Muscle layer of colon (tissue), 2 donors: ENCODE results near the gene CDK5RAP1.

Experiments used
- H3K27ac ChIP-seq: one replicate; pipeline ENCODE4 v1.7.0; 2013; ENCODE audit warnings: low read depth, mild to moderate bottlenecking, low read length, moderate library complexity
- H3K27me3 ChIP-seq, 2 donors: one replicate each; pipeline ENCODE4 v1.7.0; 2013; ENCODE audit warnings: low read length in 2 of 2, mild to moderate bottlenecking in 2 of 2; ENCODE audit not compliant: insufficient read depth in 2 of 2, control insufficient read depth in 1 of 2
- H3K36me3 ChIP-seq: one replicate; pipeline ENCODE4 v1.7.0; 2013; ENCODE audit warnings: mild to moderate bottlenecking, low read length; ENCODE audit not compliant: insufficient read depth
- H3K4me1 ChIP-seq: one replicate; pipeline ENCODE4 v1.7.0; 2013; ENCODE audit warnings: mild to moderate bottlenecking, low read length; ENCODE audit not compliant: insufficient read depth
- H3K4me3 ChIP-seq, 2 donors: one replicate each; pipeline ENCODE4 v1.7.0; 2013; ENCODE audit warnings: low read length in 2 of 2, low read depth in 1 of 2, mild to moderate bottlenecking in 1 of 2, moderate library complexity in 1 of 2
- H3K9ac ChIP-seq: one replicate; pipeline ENCODE4 v1.7.0; 2013; ENCODE audit warnings: low read length
- H3K9me3 ChIP-seq: one replicate; pipeline ENCODE4 v1.7.0; 2013; ENCODE audit warnings: mild to moderate bottlenecking, low read length
- donor health status: abdominal sarcoma.
- donor health status: Adenocarcinoma of cecum.

CDK5RAP1 gene

GRCh38 chr20:33370291-33370690, 31.0 kb downstream of the CDK5RAP1 start:
- no peak overlapping the region for H3K4me3 ChIP-seq
- H3K36me3 ChIP-seq = peaks cover 57% of the 10 kb centered on the region
- no peaks in the 10 kb centered on the region for H3K4me1 ChIP-seq
- no peak overlapping the region for H3K9ac ChIP-seq
- H3K27ac ChIP-seq = no peak overlapping the region
- no peaks in the 10 kb centered on the region for H3K27me3 ChIP-seq
- H3K9me3 ChIP-seq = no peaks in the 10 kb centered on the region

GRCh38 chr20:33362898-33363297, 38.4 kb downstream of the CDK5RAP1 start:
- Histone ChIP-seq H3K9me3 (no peaks in the 10 kb centered on the region), H3K9ac (no peak overlapping the region), H3K27ac (no peak overlapping the region), H3K4me3 (no peak overlapping the region), H3K4me1 (no peaks in the 10 kb centered on the region), H3K27me3 (no peaks in the 10 kb centered on the region), H3K36me3 (peaks cover 77% of the 10 kb centered on the region)

GRCh38 chr20:33359399-33360261, 41.7 kb downstream of the CDK5RAP1 start:
- H3K9ac ChIP-seq = no peak overlapping the region
- H3K27ac ChIP-seq = no peak overlapping the region
- H3K4me1 ChIP-seq = no peaks in the 10 kb centered on the region
- no peaks in the 10 kb centered on the region for H3K9me3 ChIP-seq
- H3K27me3 ChIP-seq = no peaks in the 10 kb centered on the region
- H3K4me3 ChIP-seq = no peak overlapping the region
- peaks cover 72% of the 10 kb centered on the region for H3K36me3 ChIP-seq

GRCh38 chr20:33353013-33353402, 48.3 kb downstream of the CDK5RAP1 start:
- Histone ChIP-seq H3K9me3 (no peaks in the 10 kb centered on the region), H3K27me3 (no peaks in the 10 kb centered on the region), H3K4me1 (no peaks in the 10 kb centered on the region), H3K36me3 (peaks cover 29% of the 10 kb centered on the region), H3K27ac (no peak overlapping the region), H3K9ac (no peak overlapping the region), H3K4me3 (no peak overlapping the region)

- H3K27me3 ChIP-seq = no peaks in the 10 kb centered on the region
- no peaks in the 10 kb centered on the region for H3K4me1 ChIP-seq
- no peak overlapping the region for H3K4me3 ChIP-seq
- H3K27ac ChIP-seq = no peak overlapping the region
- H3K9ac ChIP-seq = no peak overlapping the region
- H3K9me3 ChIP-seq = no peaks in the 10 kb centered on the region
- peaks cover 27% of the 10 kb centered on the region for H3K36me3 ChIP-seq
Observed at GRCh38 chr20:33352258-33353012, 48.9 kb downstream of the CDK5RAP1 start.

- Histone ChIP-seq H3K9me3 (no peaks in the 10 kb centered on the region), H3K4me3 (no peak overlapping the region), H3K36me3 (peaks cover 23% of the 10 kb centered on the region), H3K4me1 (no peaks in the 10 kb centered on the region), H3K27ac (no peak overlapping the region), H3K27me3 (no peaks in the 10 kb centered on the region), H3K9ac (no peak overlapping the region)
Observed at GRCh38 chr20:33351696-33352095, 49.6 kb downstream of the CDK5RAP1 start.

GRCh38 chr20:33349493-33349892, 51.8 kb downstream of the CDK5RAP1 start:
- H3K27ac ChIP-seq = no peak overlapping the region
- H3K27me3 ChIP-seq = no peaks in the 10 kb centered on the region
- H3K36me3 ChIP-seq = peaks cover 12% of the 10 kb centered on the region
- H3K4me3 ChIP-seq = no peak overlapping the region
- no peaks in the 10 kb centered on the region for H3K9me3 ChIP-seq
- no peaks in the 10 kb centered on the region for H3K4me1 ChIP-seq
- H3K9ac ChIP-seq = no peak overlapping the region

- H3K9me3 ChIP-seq = no peaks in the 10 kb centered on the region
- H3K4me3 ChIP-seq = no peak overlapping the region
- H3K27ac ChIP-seq = no peak overlapping the region
- H3K4me1 ChIP-seq = no peaks in the 10 kb centered on the region
- no peaks in the 10 kb centered on the region for H3K27me3 ChIP-seq
- peaks cover 6% of the 10 kb centered on the region for H3K36me3 ChIP-seq
- no peak overlapping the region for H3K9ac ChIP-seq
Observed at GRCh38 chr20:33348136-33348937, 53.0 kb downstream of the CDK5RAP1 start.

GRCh38 chr20:33345342-33345741, 56.0 kb downstream of the CDK5RAP1 start:
- H3K4me3 ChIP-seq = no peak overlapping the region
- no peaks in the 10 kb centered on the region for H3K4me1 ChIP-seq
- no peak overlapping the region for H3K27ac ChIP-seq
- H3K36me3 ChIP-seq = peaks cover 6% of the 10 kb centered on the region
- H3K27me3 ChIP-seq = peaks cover 0 to 5% of the 10 kb centered on the region in 2 donors
- no peaks in the 10 kb centered on the region for H3K9me3 ChIP-seq
- H3K9ac ChIP-seq = no peak overlapping the region

GRCh38 chr20:33343521-33343920, 57.8 kb downstream of the CDK5RAP1 start:
- Histone ChIP-seq H3K27ac (no peak overlapping the region), H3K9me3 (no peaks in the 10 kb centered on the region), H3K4me1 (no peaks in the 10 kb centered on the region), H3K36me3 (no peaks in the 10 kb centered on the region), H3K9ac (no peak overlapping the region), H3K27me3 (peaks cover 0 to 5% of the 10 kb centered on the region in 2 donors), H3K4me3 (no peak overlapping the region)

- no peak overlapping the region for H3K4me3 ChIP-seq
- no peak overlapping the region for H3K27ac ChIP-seq
- peaks cover 0 to 5% of the 10 kb centered on the region in 2 donors for H3K27me3 ChIP-seq
- H3K36me3 ChIP-seq = no peaks in the 10 kb centered on the region
- H3K4me1 ChIP-seq = no peaks in the 10 kb centered on the region
- no peaks in the 10 kb centered on the region for H3K9me3 ChIP-seq
- no peak overlapping the region for H3K9ac ChIP-seq
Observed at GRCh38 chr20:33339515-33340058, 61.7 kb downstream of the CDK5RAP1 start.
